ENCODE measurements around the gene TGM6.
"Not testable (repeated sequence)": the region's sequence is repeated elsewhere in the genome, so short reads cannot be mapped to it uniquely, and the experiment has no call there.

Gene TGM6

GRCh38 chr20:2400290-2400689 lies 19.6 kb downstream of the TGM6 start:
- no peak for DNase-seq

GRCh38 chr20:2401527-2401926 lies 20.8 kb downstream of the TGM6 start:
- no peak for DNase-seq

- no peak for DNase-seq
Measured at GRCh38 chr20:2402271-2402980, 21.7 kb downstream of the TGM6 start.

- no peak for DNase-seq
Measured at GRCh38 chr20:2403291-2404052, 22.8 kb downstream of the TGM6 start.

- DNase-seq, result no peak
Measured at GRCh38 chr20:2405693-2406065, 25.0 kb downstream of the TGM6 start.

GRCh38 chr20:2407355-2407754 lies 26.7 kb downstream of the TGM6 start:
- not testable (repeated sequence) for DNase-seq

- no peak for DNase-seq
Measured at GRCh38 chr20:2408111-2408510, 27.4 kb downstream of the TGM6 start.

- no peak for DNase-seq
Measured at GRCh38 chr20:2416541-2417212, 36.0 kb downstream of the TGM6 start.

- no peak for DNase-seq
Measured at GRCh38 chr20:2417213-2417541, 36.5 kb downstream of the TGM6 start.

GRCh38 chr20:2418388-2418787 lies 37.7 kb downstream of the TGM6 start:
- DNase-seq, result no peak

GRCh38 chr20:2420510-2420909 lies 39.8 kb downstream of the TGM6 start:
- DNase-seq, result no peak

GRCh38 chr20:2421247-2421646 lies 40.5 kb downstream of the TGM6 start:
- DNase-seq, result no peak

GRCh38 chr20:2429051-2429450 lies 48.4 kb downstream of the TGM6 start:
- no peak for DNase-seq

GRCh38 chr20:2430538-2430937 lies 49.8 kb downstream of the TGM6 start:
- no peak for DNase-seq

- DNase-seq, result no peak
Measured at GRCh38 chr20:2431185-2431584, 50.5 kb downstream of the TGM6 start.

GRCh38 chr20:2446845-2447244 lies 66.1 kb downstream of the TGM6 start:
- DNase-seq, result no peak

- no peak for DNase-seq
Measured at GRCh38 chr20:2449386-2449785, 68.7 kb downstream of the TGM6 start.

- no peak for DNase-seq
Measured at GRCh38 chr20:2451422-2451821, 70.7 kb downstream of the TGM6 start.

- peak; percentile 59 for DNase-seq
Measured at GRCh38 chr20:2451939-2452732, 71.4 kb downstream of the TGM6 start.

GRCh38 chr20:2453792-2454191 lies 73.1 kb downstream of the TGM6 start:
- DNase-seq, result no peak

GRCh38 chr20:2455771-2456497 lies 75.2 kb downstream of the TGM6 start:
- no peak for DNase-seq

- no peak for DNase-seq
Measured at GRCh38 chr20:2458919-2459499, 78.3 kb downstream of the TGM6 start.

Measured in activated T-cell treated with anti-CD3 and anti-CD28 coated beads, Interleukin-2, amount 50 U/mL, for 1 hour (primary cell).